Melanocyte of skin (primary cell): ENCODE data around the gene AHSG. TPM values are rescaled to one million over a fixed set of nuclear protein-coding genes. Genes with fewer than 3 reads are reported as not detected.

Experiments used
- small RNA-seq, 2 donors: library from RNA; depleted of rRNA; stranded (forward); fragments of <200 nt; gene quantifications; one replicate each; pipeline ENCODE3, GENCODE V24; 2012
- total RNA-seq, 2 donors: library from RNA; depleted of rRNA; stranded (reverse); fragments of >200 nt; gene quantifications; 2 replicates each; pipeline ENCODE4 v1.2.3, GENCODE V29; 2012

AHSG gene, protein sequence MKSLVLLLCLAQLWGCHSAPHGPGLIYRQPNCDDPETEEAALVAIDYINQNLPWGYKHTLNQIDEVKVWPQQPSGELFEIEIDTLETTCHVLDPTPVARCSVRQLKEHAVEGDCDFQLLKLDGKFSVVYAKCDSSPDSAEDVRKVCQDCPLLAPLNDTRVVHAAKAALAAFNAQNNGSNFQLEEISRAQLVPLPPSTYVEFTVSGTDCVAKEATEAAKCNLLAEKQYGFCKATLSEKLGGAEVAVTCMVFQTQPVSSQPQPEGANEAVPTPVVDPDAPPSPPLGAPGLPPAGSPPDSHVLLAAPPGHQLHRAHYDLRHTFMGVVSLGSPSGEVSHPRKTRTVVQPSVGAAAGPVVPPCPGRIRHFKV
- not detected for total RNA-seq

DNA sequence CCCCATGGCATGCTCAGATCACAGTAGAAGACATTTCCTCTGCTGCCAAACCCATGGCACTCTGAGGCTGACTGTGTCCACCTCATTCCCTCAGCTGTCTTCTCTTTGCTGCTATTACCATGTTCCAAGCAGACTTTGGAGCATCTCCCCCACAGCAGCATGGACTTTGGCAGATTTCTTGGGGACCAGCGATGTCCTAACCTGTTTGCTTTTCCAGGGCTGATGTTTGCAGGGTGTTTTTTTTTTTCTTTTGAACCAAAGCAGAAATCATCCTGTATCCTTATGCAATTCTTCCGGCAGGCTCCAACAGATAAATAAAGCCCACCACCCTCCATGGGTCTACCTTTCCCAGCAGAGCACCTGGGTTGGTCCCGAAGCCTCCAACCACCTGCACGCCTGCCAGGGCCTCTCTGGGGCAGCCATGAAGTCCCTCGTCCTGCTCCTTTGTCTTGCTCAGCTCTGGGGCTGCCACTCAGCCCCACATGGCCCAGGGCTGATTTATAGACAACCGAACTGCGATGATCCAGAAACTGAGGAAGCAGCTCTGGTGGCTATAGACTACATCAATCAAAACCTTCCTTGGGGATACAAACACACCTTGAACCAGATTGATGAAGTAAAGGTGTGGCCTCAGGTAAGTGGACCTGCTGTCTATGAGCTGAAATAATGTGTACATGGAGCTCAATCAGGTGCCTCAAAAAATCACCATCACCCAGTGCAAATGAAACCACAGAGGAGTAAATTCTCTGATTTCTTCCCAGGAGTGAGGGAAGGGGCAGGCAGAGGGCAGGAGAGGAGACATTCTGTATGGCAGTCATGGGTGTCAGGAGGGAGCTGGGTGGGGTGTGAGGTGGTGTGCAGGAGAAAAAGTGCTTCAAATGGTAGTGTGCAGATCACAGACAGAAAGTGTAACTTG, at the start of gene AHSG:
TSS of gene AHSG (plus strand) at position 340 of the 916 bp plus-strand sequence. CDS start at position 422, 82 bp downstream.

DNA sequence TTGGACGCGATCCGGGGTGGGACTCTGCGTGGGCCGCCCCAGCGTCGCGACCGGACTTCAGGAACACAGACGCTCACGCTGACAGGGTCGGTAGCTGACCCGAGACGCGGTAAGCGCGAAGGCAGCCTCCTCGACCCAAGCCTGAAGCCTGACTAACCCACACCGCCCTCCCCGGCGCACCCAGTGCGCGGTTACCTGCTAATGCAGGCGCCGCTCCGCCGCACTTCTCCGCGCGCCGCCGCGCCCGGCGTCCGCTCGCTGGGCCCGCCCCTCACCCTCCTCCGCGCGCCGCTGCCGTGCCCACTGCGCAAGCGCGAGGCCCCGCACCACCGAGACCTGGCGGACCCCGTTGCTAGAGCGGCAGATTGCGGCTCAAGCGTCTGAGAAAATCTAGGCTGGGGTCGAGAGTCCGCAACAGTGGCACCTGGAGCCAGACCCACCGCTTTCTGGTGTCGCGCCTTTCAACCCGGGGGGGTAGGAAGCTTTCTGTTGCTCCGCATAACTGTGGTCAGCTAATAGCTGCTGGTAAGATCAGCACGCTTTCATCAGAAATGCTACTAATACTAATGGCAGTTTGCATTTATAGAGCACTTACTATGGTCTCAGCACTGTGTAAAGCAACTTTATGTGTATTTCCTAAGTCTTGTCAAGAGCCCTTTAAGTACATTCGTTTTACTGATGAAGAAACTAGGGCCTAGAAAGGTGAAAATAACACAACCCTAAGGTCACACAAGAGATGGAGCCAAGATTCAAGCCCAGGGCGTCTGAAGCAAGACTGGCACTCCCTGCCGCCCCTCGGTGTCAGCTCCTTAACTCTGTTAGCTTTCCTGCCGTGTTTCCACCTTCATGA, 45.6 kb upstream of the AHSG start, which contains the start of gene TBCCD1:
TSS of gene TBCCD1 (minus strand) at position 268 of the 850 bp plus-strand sequence. CDS start 3,010 bp downstream, outside the sequence.

DNA sequence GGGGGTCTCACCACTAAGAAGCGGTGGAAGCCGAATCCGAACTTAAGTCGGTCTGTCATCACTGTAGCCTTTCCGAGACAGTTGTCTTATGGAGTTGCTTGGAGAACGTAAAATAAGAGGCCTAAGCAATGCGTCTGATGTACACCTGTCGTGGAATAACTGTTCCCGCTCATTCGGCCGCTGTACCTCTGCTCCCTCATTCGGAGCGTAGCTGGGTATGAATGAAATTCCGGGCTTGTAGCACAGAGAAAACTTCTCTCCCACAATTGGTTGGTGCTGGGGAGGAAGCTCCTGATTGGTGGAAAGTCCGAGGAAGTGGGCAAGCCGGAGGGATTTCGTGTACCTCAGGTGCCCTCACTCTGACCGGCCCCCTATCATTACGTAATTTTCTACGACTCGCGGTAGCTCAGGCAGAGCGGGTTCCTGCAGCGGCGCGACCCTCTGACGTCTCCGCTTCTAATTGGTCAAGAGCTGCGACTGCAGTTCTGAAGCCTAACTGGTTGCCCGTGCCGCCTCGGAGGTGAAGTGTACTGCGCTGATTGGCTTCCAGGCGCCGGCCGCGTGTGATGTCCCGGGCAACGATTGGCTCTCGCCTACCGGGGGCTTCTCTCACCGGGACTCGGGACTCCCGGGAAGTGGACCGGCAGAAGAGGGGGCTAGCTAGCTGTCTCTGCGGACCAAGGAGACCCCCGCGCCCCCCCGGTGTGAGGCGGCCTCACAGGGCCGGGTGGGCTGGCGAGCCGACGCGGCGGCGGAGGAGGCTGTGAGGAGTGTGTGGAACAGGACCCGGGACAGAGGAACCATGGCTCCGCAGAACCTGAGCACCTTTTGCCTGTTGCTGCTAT, 42.5 kb upstream of the AHSG start, which contains the start of gene DNAJB11:
TSS of gene DNAJB11 (plus strand) at position 625 of the 845 bp plus-strand sequence. CDS start at position 803, 178 bp downstream.

DNA sequence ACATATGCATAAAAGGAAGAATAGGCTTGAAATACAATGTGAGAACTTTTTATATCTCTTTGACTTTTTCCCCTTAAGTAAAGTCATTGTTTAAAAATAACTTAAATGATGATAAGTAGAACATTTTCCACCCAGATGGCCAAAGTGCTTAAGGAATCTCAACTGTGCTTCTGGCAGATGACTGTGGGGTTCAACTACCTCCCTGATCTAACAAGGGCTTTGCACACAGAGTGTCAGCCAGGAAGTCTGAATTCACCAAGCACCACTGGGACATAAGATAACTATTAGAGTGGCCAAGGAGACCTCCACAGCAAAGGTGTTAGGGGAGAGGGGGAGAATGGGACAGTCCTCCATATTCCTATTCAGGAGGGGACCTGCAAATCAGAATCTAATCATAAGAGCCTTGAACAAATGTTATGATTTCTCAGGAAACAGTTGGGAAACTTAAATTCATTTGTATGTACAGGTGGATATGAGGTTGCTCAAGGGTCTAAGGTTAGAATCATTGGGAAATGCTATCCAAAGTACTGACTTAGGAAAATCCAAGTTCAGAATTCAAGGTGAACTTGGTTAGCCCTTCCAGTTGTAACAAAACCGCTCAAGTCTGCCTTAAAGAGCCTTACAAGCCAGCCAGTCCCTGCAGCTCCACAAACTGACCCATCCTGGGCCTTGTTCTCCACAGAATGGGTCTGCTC, 27.1 kb downstream of the AHSG start, which contains the start of gene FETUB:
TSS of gene FETUB (plus strand) at position 622 of the 695 bp plus-strand sequence. CDS start at position 684, 62 bp downstream.

DNA sequence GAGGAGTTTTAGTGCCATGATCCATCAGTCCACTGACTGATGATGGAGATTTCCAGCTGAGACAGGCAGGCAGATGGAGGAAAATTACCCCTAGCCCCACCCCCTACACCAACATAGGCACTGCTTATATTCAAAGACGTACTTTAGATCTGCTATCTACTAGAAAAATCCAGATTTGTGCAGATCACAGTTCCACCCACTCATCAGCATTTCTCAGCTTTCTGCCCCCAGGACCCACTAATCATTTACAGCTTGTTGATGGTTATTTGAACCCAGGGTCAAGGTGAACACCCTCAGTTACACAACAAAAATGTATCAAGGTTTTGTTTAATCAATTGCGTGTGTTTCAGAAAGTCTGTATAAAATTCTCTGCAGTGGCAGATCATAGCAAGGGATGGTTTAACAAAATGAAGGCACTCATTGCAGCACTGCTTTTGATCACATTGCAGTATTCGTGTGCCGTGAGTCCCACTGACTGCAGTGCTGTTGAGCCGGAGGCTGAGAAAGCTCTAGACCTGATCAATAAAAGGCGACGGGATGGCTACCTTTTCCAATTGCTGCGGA, 52.8 kb downstream of the AHSG start, which contains the start of gene HRG:
TSS of gene HRG (plus strand) at position 390 of the 564 bp plus-strand sequence. CDS start at position 408, 18 bp downstream.

Small RNA genes lying within 50 kb of the gene (small RNA-seq; reads per million reads assigned to genes)
- 0 reads per million in 2 donors for gene RF00017

Other genes with a start within 250 kb of the AHSG start
- gene CRYGS, start 68.7 kb upstream of the AHSG start, total RNA-seq = 1 to 10 TPM; 1.0 to 2.3 TPM
- 10 to 100 TPM; 16.5 to 22.6 TPM for gene TBCCD1, start 45.7 kb upstream of the AHSG start, total RNA-seq
- 10 to 100 TPM; 42.7 to 62.3 TPM for gene DNAJB11, start 42.3 kb upstream of the AHSG start, total RNA-seq
- gene FETUB, start 27.3 kb downstream of the AHSG start, total RNA-seq = not detected
- gene HRG, start 53.0 kb downstream of the AHSG start, total RNA-seq = not detected
- not detected for gene KNG1, start 104.3 kb downstream of the AHSG start, total RNA-seq
- 100 to 1,000 TPM; 373 to 375 TPM for gene EIF4A2, start 170.5 kb downstream of the AHSG start, total RNA-seq
- 10 to 100 TPM; 25.8 to 63.3 TPM for gene RFC4, start 193.4 kb downstream of the AHSG start, total RNA-seq
- not detected for gene ADIPOQ, start 229.7 kb downstream of the AHSG start, total RNA-seq